HCT116 (cell line): ENCODE results near the gene DENND5B. TPM values are rescaled to one million over a fixed set of nuclear protein-coding genes. Genes with fewer than 3 reads are reported as not detected.

Source experiments
- ATAC-seq: fragments of 200-7000 bp; cut with Tn5 transposase; 2 replicates; pipeline ENCODE4 v1.9.1; 2020; ENCODE audit warnings: mild to moderate bottlenecking, moderate library complexity
- BruUV-seq: library from RNA; stranded (reverse); fragments of 400-500 nt; replicated peaks from 2 replicates; lab custom pipeline; 2021; lab: Mats Ljungman, UMichigan
- CTCF ChIA-PET: fragments of 300-600 bp; sonication (Branson Sonifier 250); formaldehyde crosslinking; loops from one replicate; lab custom pipeline; 2021; ENCODE audit warnings: antibody characterized with exemption; lab: Charles Lee
- POLR2A ChIA-PET: fragments of 300-600, 350-600 bp; sonication (Branson Sonifier 250); formaldehyde crosslinking; loops from one replicate; lab custom pipeline; 2021; ENCODE audit warnings: antibody characterized with exemption; lab: Charles Lee
- RAD21 ChIA-PET, 2 experiments: fragments of 300-600 bp; sonication (Branson Sonifier 250); formaldehyde crosslinking; loops; one replicate each; lab custom pipeline; 2023; ENCODE audit warnings: low total read pairs in 2 of 2; ENCODE audit not compliant: uncharacterized antibody in 2 of 2, unreplicated experiment in 2 of 2, low non-redundant PET in 1 of 2; lab: Charles Lee
- DNase-seq: peaks from one replicate; pipeline ENCODE4 v3.0.0-alpha.2; 2010; ENCODE audit warnings: low read depth, low spot score
- H2AFZ ChIP-seq: fragments of 200-600 bp; shearing (Covaris generic), sonication (generic); 2 replicates; pipeline ENCODE4 v1.6.1; 2017; ENCODE audit warnings: low read depth, mixed run types, mixed read lengths, antibody characterized with exemption, low read length; ENCODE audit not compliant: poor library complexity, severe bottlenecking
- H3K27ac ChIP-seq: 2 replicates; pipeline ENCODE4 v1.5.1; 2012; ENCODE audit warnings: low read depth, low read length
- H3K27me3 ChIP-seq: fragments of 200-600 bp; sonication (generic); 2 replicates; pipeline ENCODE4 v1.6.1; 2016; ENCODE audit warnings: mixed run types, low read length, mixed read lengths; ENCODE audit not compliant: insufficient read depth
- H3K36me3 ChIP-seq, 2 experiments: fragments of 200-500 bp in 1 of 2; fragments of 200-600 bp in 1 of 2; sonication (Bioruptor generic) in 1 of 2; sonication (generic) in 1 of 2; 2 replicates each; pipeline versions ENCODE4 v1.5.1 to v1.6.1; 2014 to 2016; ENCODE audit warnings: low read length in 2 of 2, inconsistent platforms in 1 of 2, mixed read lengths in 1 of 2, mixed run types in 1 of 2; ENCODE audit not compliant: insufficient read depth in 2 of 2, control insufficient read depth in 1 of 2
- H3K4me1 ChIP-seq, 2 experiments: fragments of 200-600 bp in 1 of 2; sonication (generic) in 1 of 2; 2 replicates each; pipeline versions ENCODE4 v1.5.1 to v1.6.1; 2012 to 2017; ENCODE audit warnings: low read length in 2 of 2, inconsistent platforms in 1 of 2, mild to moderate bottlenecking in 1 of 2, mixed read lengths in 1 of 2, mixed run types in 1 of 2, moderate library complexity in 1 of 2; ENCODE audit not compliant: insufficient read depth in 2 of 2, control insufficient read depth in 1 of 2
- H3K4me2 ChIP-seq: fragments of 200-600 bp; sonication (generic); 2 replicates; pipeline ENCODE4 v1.6.1; 2017; ENCODE audit warnings: mixed run types, low read length, mixed read lengths
- H3K4me3 ChIP-seq, 2 experiments: fragments of 200-600 bp in 1 of 2; sonication (generic) in 1 of 2; replicated peaks in 1 of 2; 2 replicates each; pipeline ENCODE4 v1.5.1; 2011 to 2016; ENCODE audit warnings: low read length in 2 of 2, control low read depth in 1 of 2, low read depth in 1 of 2, mild to moderate bottlenecking in 1 of 2, mixed read lengths in 1 of 2, mixed run types in 1 of 2
- H3K79me2 ChIP-seq: fragments of 200-600 bp; sonication (generic); 2 replicates; pipeline ENCODE4 v1.6.1; 2017; ENCODE audit warnings: mild to moderate bottlenecking, mixed run types, low read length, moderate library complexity, mixed read lengths; ENCODE audit not compliant: insufficient read depth
- H3K9ac ChIP-seq: fragments of 200-600 bp; sonication (generic); 2 replicates; pipeline ENCODE4 v1.6.1; 2016; ENCODE audit warnings: low read length, mixed read lengths
- H3K9me2 ChIP-seq: fragments of 200-600 bp; sonication (generic), shearing (Covaris generic); 2 replicates; pipeline ENCODE4 v1.6.1; 2017; ENCODE audit warnings: mixed run types, mild to moderate bottlenecking, moderate library complexity; ENCODE audit not compliant: insufficient read depth
- H3K9me3 ChIP-seq, 2 experiments: fragments of 200-500 bp in 1 of 2; fragments of 200-600 bp in 1 of 2; sonication (Bioruptor generic) in 1 of 2; sonication (generic) in 1 of 2; 2 replicates each; pipeline ENCODE4 v1.6.1; 2014 to 2017; ENCODE audit warnings: low read length in 2 of 2, mixed read lengths in 2 of 2, inconsistent platforms in 1 of 2, low read depth in 1 of 2, mild to moderate bottlenecking in 1 of 2, mixed run types in 1 of 2, moderate library complexity in 1 of 2; ENCODE audit not compliant: control insufficient read depth in 1 of 2, insufficient read depth in 1 of 2
- H4K20me1 ChIP-seq: fragments of 200-600 bp; sonication (generic), shearing (Covaris generic); 2 replicates; pipeline ENCODE4 v1.6.1; 2017; ENCODE audit warnings: mixed run types, mild to moderate bottlenecking, moderate library complexity; ENCODE audit not compliant: insufficient read depth
- ATF3 ChIP-seq: IDR thresholded peaks from 2 replicates; pipeline ENCODE4 v1.6.1; 2012
- CBX3 ChIP-seq: IDR thresholded peaks from 2 replicates; pipeline ENCODE4 v1.6.1; 2012; ENCODE audit warnings: low read depth
- CEBPB ChIP-seq: IDR thresholded peaks from 2 replicates; pipeline ENCODE4 v1.6.1; 2012; ENCODE audit warnings: low read depth
- CTCF ChIP-seq, 3 experiments: fragments of 200-600 bp in 1 of 3; sonication (generic) in 1 of 3; IDR thresholded peaks in 2 of 3; conservative IDR thresholded peaks in 1 of 3; 2 replicates each; pipeline ENCODE4 v1.5.1; 2012 to 2017; ENCODE audit warnings: low read depth in 2 of 3, low read length in 2 of 3, antibody characterized with exemption in 1 of 3, borderline replicate concordance in 1 of 3, control low read depth in 1 of 3, mild to moderate bottlenecking in 1 of 3, mixed read lengths in 1 of 3, mixed run types in 1 of 3, moderate library complexity in 1 of 3; ENCODE audit not compliant: insufficient read depth in 1 of 3
- EGR1 ChIP-seq: IDR thresholded peaks from 2 replicates; pipeline ENCODE4 v1.6.1; 2012; ENCODE audit warnings: low read depth
- ELF1 ChIP-seq: IDR thresholded peaks from 2 replicates; pipeline ENCODE4 v1.6.1; 2012; ENCODE audit warnings: low read depth, borderline replicate concordance
- EZH2phosphoT487 ChIP-seq: fragments of 200-600 bp; IDR thresholded peaks from 2 replicates; pipeline ENCODE4 v1.6.1; 2018; ENCODE audit warnings: antibody characterized with exemption, borderline replicate concordance
- FOSL1 ChIP-seq: IDR thresholded peaks from 2 replicates; pipeline ENCODE4 v1.6.1; 2012; ENCODE audit warnings: low read depth
- POLR2A ChIP-seq: IDR thresholded peaks from 2 replicates; pipeline ENCODE4 v1.7.0; 2011; ENCODE audit warnings: borderline replicate concordance; ENCODE audit not compliant: insufficient read depth, insufficient read length; ENCODE audit errors: extremely low read depth
- RAD21 ChIP-seq: IDR thresholded peaks from 2 replicates; pipeline ENCODE4 v1.6.1; 2012; ENCODE audit warnings: low read depth, mild to moderate bottlenecking
- REST ChIP-seq: IDR thresholded peaks from 2 replicates; pipeline ENCODE4 v1.6.1; 2012; ENCODE audit warnings: low read depth
- SIN3A ChIP-seq: IDR thresholded peaks from 2 replicates; pipeline ENCODE4 v1.6.1; 2012; ENCODE audit warnings: low read depth
- SP1 ChIP-seq: IDR thresholded peaks from 2 replicates; pipeline ENCODE4 v1.6.1; 2012; ENCODE audit warnings: low read depth
- SRF ChIP-seq: IDR thresholded peaks from 2 replicates; pipeline ENCODE4 v1.6.1; 2012; ENCODE audit warnings: low read depth
- YY1 ChIP-seq: IDR thresholded peaks from 2 replicates; pipeline ENCODE4 v1.6.1; 2011; ENCODE audit warnings: low read length, low read depth, moderate library complexity, mild to moderate bottlenecking; ENCODE audit not compliant: insufficient replicate concordance; ENCODE audit errors: extremely low read depth
- ZFX ChIP-seq: fragments of 450-650 bp; IDR thresholded peaks from 2 replicates; pipeline ENCODE4 v1.6.1; 2017
- ZNF274 ChIP-seq: fragments of 200-500 bp; sonication (Bioruptor generic); IDR thresholded peaks from 2 replicates; pipeline ENCODE4 v1.6.1; 2014; ENCODE audit warnings: mild to moderate bottlenecking, low read depth, low read length, inconsistent platforms
- intact Hi-C: fragments of 100-400 bp; cut with micrococcal nuclease; formaldehyde crosslinking; loops from 2 replicates; pipeline ENCODE4 v1.10.0; 2022
- total RNA-seq: library from RNA; stranded (reverse); gene quantifications from one replicate; pipeline ENCODE4 v1.2.1, GENCODE V29; 2021; ENCODE audit not compliant: unreplicated experiment
- TF ChIP-seq, protein P1 (sequence below): IDR thresholded peaks from 2 replicates; pipeline ENCODE4 v1.6.1; 2012

Gene DENND5B
- total RNA-seq, 1 experiment from 2014 or later = 19.2 TPM

DNA sequence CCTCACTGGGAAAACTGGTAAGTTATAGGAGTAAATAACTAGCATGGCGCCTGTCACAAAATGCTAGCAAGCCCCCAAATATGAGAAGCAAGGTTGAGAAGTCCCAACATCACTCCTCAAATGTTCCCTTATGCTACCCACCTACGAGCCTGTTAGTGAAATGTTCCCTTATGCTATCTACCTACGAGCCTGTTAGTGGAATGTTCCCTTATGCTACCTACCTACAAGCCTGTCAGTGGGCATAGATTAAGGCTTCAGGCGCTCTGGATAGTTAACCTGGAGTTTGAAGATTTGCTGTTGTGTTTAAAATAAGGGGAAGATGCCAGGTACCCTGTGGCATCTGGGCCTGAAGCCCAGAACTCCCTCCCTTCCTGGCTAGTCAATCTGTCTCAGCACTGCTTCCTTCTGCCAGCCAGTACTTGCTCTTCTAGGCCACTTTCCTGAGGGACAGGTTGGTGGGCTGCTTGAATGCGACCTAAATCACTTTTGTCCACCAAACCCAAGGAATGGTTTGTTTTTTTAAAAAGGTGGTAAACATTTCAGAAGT, 197.9 kb downstream of the DENND5B start:
- BruUV-seq = no TSS peak
- Histone ChIP-seq H3K9me3 (no peaks in the 10 kb centered on the region), H3K36me3 (peaks cover 0 to 15% of the 10 kb centered on the region in 2 experiments; a peak in 2 of 4 replicates), H3K79me2 (no peaks in the 10 kb centered on the region), H3K4me2 (no peak overlapping the region), H2AFZ (no peak overlapping the region), H3K9ac (no peak overlapping the region), H3K9me2 (no peaks in the 10 kb centered on the region), H3K4me3 (no peak overlapping the region), H3K27ac (no peak overlapping the region), H3K27me3 (no peaks in the 10 kb centered on the region), H4K20me1 (no peaks in the 10 kb centered on the region), H3K4me1 (no peaks in the 10 kb centered on the region)
- ChIA-PET RAD21 (no interaction called here), POLR2A (no interaction called here), CTCF (no interaction called here)
- TF ChIP-seq SP1 = no peak
- no peak for TF ChIP-seq RAD21
- TF ChIP-seq CTCF (IDR thresholded peaks at IDR 0.05 in 2 of 3, conservative IDR thresholded peaks at IDR 0.05 in 1 of 3; ENCODE audit: borderline replicate concordance in 1 of 3, insufficient read depth in 1 of 3, low read depth in 2 of 3, low read length in 2 of 3) = no peak
- no peak for TF ChIP-seq ATF3
- no peak for TF ChIP-seq FOSL1
- TF ChIP-seq CEBPB = no peak
- TF ChIP-seq EZH2phosphoT487 = no peak
- TF ChIP-seq, protein P1, sequence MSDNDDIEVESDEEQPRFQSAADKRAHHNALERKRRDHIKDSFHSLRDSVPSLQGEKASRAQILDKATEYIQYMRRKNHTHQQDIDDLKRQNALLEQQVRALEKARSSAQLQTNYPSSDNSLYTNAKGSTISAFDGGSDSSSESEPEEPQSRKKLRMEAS = no peak
- TF ChIP-seq CBX3 = no peak
- TF ChIP-seq ZFX = no peak
- TF ChIP-seq EGR1 = no peak
- TF ChIP-seq YY1 = no peak
- no peak for TF ChIP-seq SIN3A
- no peak for TF ChIP-seq SRF
- TF ChIP-seq REST = no peak
- TF ChIP-seq ZNF274 = no peak
- no peak for TF ChIP-seq POLR2A
- TF ChIP-seq ELF1 = no peak
- DNase-seq = no peak
- no peak for ATAC-seq
- intact Hi-C loops = no loop called here
